ENCODE measurements around the gene MAPKAP1.

DNA sequence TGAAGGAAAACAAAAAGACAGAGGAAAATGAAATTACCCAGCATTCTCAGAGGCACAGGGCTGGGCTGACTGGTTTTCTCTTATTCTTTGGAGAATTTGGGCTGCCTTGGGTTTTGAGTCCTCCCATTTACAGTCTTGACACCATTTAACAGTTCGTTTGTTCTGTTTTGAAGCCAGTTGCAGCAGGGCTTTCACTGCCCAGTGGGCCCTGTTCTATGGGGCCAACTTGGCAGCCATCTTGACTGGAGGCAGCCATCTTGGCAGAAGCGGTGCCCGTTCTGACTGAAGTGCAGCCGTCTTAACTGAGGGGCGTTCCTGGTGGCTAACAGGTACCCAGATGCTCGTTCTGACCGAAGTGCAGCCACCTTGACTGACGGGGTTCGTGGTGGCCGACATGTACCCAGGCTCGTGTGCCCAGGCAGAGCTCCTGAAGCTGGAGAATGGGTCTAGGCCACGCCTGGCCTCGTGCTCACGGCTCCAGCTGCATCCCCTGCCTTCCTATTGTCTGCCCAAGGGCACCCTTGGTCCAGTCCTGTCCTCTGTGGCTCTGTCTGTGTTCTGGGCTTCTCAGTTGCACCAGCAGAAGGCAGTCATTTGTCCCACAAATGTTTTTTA is 281.0 kb downstream of the MAPKAP1 start:
- TF ChIP-seq POLR2AphosphoS5 (IDR thresholded peaks at IDR 0.05; ENCODE audit: low read depth, low read length) (no peak), POLR2A (IDR thresholded peaks at IDR 0.05; ENCODE audit: low read depth, low read length) (no peak), TAF1 (IDR thresholded peaks at IDR 0.05; ENCODE audit: borderline replicate concordance, low read depth, low read length) (no peak)
